Neuronal stem cell (in vitro differentiated cells): Measurements from ENCODE around the gene TGM5.

Experiments used
- DNase-seq: peaks from one replicate; pipeline ENCODE4 v3.0.0-alpha.2; 2013; ENCODE audit warnings: low spot score
- H2AFZ ChIP-seq: one replicate; pipeline ENCODE4 v1.6.1; 2013; ENCODE audit warnings: mild to moderate bottlenecking, low read length, inconsistent platforms
- H2AK5ac ChIP-seq: 2 replicates; pipeline ENCODE4 v1.6.1; 2013; ENCODE audit warnings: low read depth, mild to moderate bottlenecking, inconsistent platforms, low read length, moderate library complexity, mixed read lengths
- H2BK120ac ChIP-seq: 2 replicates; pipeline ENCODE4 v1.6.1; 2013; ENCODE audit warnings: low read depth, mild to moderate bottlenecking, inconsistent platforms, low read length, moderate library complexity, mixed read lengths
- H2BK12ac ChIP-seq: one replicate; pipeline ENCODE4 v1.6.1; 2013; ENCODE audit warnings: low read length, inconsistent platforms
- H2BK15ac ChIP-seq: 2 replicates; pipeline ENCODE4 v1.6.1; 2013; ENCODE audit warnings: mild to moderate bottlenecking, low read length, inconsistent platforms, mixed read lengths
- H2BK5ac ChIP-seq: one replicate; pipeline ENCODE4 v1.6.1; 2013; ENCODE audit warnings: inconsistent platforms, mild to moderate bottlenecking, low read length, moderate library complexity
- H3K14ac ChIP-seq: one replicate; pipeline ENCODE4 v1.6.1; 2013; ENCODE audit warnings: low read length, inconsistent platforms
- H3K18ac ChIP-seq: 2 replicates; pipeline ENCODE4 v1.6.1; 2013; ENCODE audit warnings: low read length, inconsistent platforms
- H3K23ac ChIP-seq: 2 replicates; pipeline ENCODE4 v1.6.1; 2013; ENCODE audit warnings: low read depth, mild to moderate bottlenecking, mixed read lengths, low read length, inconsistent platforms; ENCODE audit not compliant: poor library complexity
- H3K27ac ChIP-seq: replicated peaks from 3 replicates; pipeline ENCODE4 v1.5.1; 2013; ENCODE audit warnings: low read length, inconsistent platforms
- H3K27me3 ChIP-seq, 3 experiments: 2 replicates each; pipeline ENCODE4 v1.6.1; 2013; ENCODE audit warnings: low read length in 3 of 3, mild to moderate bottlenecking in 2 of 3, inconsistent platforms in 1 of 3, low read depth in 1 of 3, mixed read lengths in 1 of 3, moderate library complexity in 1 of 3; ENCODE audit not compliant: control insufficient read depth in 3 of 3, insufficient read depth in 3 of 3
- H3K36me3 ChIP-seq, 2 donors: replicated peaks in 1 of 2; 2 replicates each; pipeline ENCODE4 v1.6.1; 2013; ENCODE audit warnings: low read length in 2 of 2; ENCODE audit not compliant: control insufficient read depth in 2 of 2, insufficient read depth in 2 of 2
- H3K4ac ChIP-seq: 2 replicates; pipeline ENCODE4 v1.6.1; 2013; ENCODE audit warnings: inconsistent platforms, mild to moderate bottlenecking, low read length, moderate library complexity
- H3K4me1 ChIP-seq, 2 donors: 1 replicate in 1 of 2; 2 replicates in 1 of 2; pipeline ENCODE4 v1.6.1; 2013; ENCODE audit warnings: low read length in 2 of 2, low read depth in 1 of 2; ENCODE audit not compliant: control insufficient read depth in 2 of 2, insufficient read depth in 1 of 2
- H3K4me2 ChIP-seq: one replicate; pipeline ENCODE4 v1.6.1; 2013; ENCODE audit warnings: mild to moderate bottlenecking, low read length, inconsistent platforms; ENCODE audit not compliant: insufficient read depth, poor library complexity, severe bottlenecking
- H3K4me3 ChIP-seq, 2 donors: 2 replicates each; pipeline ENCODE4 v1.5.1; 2013; ENCODE audit warnings: low read length in 2 of 2, mild to moderate bottlenecking in 2 of 2, inconsistent platforms in 1 of 2, moderate library complexity in 1 of 2
- H3K79me1 ChIP-seq: one replicate; pipeline ENCODE4 v1.6.1; 2013; ENCODE audit warnings: low read depth, mild to moderate bottlenecking, inconsistent platforms, low read length, moderate library complexity
- H3K9ac ChIP-seq: one replicate; pipeline ENCODE4 v1.6.1; 2013; ENCODE audit warnings: mild to moderate bottlenecking, low read depth, low read length, inconsistent platforms; ENCODE audit not compliant: poor library complexity
- H3K9me3 ChIP-seq, 2 donors: replicated peaks in 1 of 2; 2 replicates each; pipeline versions ENCODE3 to v1.6.1; 2013; ENCODE audit warnings: low read length in 2 of 2, mild to moderate bottlenecking in 2 of 2, inconsistent platforms in 1 of 2, low read depth in 1 of 2, mixed read lengths in 1 of 2, moderate library complexity in 1 of 2; ENCODE audit not compliant: control insufficient read depth in 2 of 2, insufficient read depth in 1 of 2
- H4K8ac ChIP-seq: one replicate; pipeline ENCODE4 v1.6.1; 2013; ENCODE audit warnings: low read depth, mild to moderate bottlenecking, inconsistent platforms, low read length, moderate library complexity
- H4K91ac ChIP-seq: one replicate; pipeline ENCODE4 v1.6.1; 2013; ENCODE audit warnings: low read length, low read depth, mild to moderate bottlenecking, inconsistent platforms; ENCODE audit not compliant: poor library complexity
- WGBS, 2 donors: extraction: QIAGEN DNeasy Blood & Tissue Kit; methylation state at CpG; one replicate each; pipeline ENCODE4 v1.1.7; 2013; ENCODE audit warnings: missing lambda C conversion rate in 2 of 2, mixed read lengths in 1 of 2; ENCODE audit not compliant: insufficient read length in 2 of 2, insufficient replicate concordance in 1 of 2; ENCODE audit errors: extremely low coverage in 2 of 2; 5-methylcytosine and 5-hydroxymethylcytosine counted together

TGM5 gene

DNA sequence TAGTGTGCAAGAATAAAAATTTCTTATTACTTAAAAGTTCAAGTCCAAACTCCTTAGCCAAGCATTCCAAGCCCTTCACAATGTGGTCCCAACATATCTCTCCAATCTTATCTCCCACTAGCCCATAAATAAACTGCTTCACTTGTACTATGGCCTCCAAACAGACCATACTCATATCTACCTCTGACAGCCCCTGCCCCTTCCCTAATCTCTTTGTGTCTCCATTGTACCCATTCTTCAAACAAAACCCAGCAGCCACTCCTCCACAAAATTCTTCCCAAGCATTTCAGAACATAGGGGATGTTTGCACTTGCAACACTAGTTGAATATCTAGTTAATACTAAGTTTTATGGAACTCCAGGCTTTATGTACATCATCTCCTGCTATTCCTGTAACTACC is 33.2 kb upstream of the TGM5 start:
- no peak overlapping the region for H3K9ac ChIP-seq
- no peak overlapping the region for H4K8ac ChIP-seq
- peaks cover 3 to 5% of the 10 kb centered on the region in 2 donors for H3K4me1 ChIP-seq
- no peaks in the 10 kb centered on the region for H3K36me3 ChIP-seq
- no peak for DNase-seq
- H3K27me3 ChIP-seq: peaks cover 0 to 11% (median 0%) of the 10 kb centered on the region in 3 experiments
- no peak overlapping the region for H3K27ac ChIP-seq
- H2BK12ac ChIP-seq: no peak overlapping the region
- H3K14ac ChIP-seq: no peak overlapping the region
- no peaks in the 10 kb centered on the region for H3K9me3 ChIP-seq
- no peak overlapping the region for H2BK15ac ChIP-seq
- H3K79me1 ChIP-seq: no peaks in the 10 kb centered on the region
- no peak overlapping the region for H3K4me2 ChIP-seq
- no peak overlapping the region for H3K18ac ChIP-seq
- H2AFZ ChIP-seq: no peak overlapping the region
- no peak overlapping the region for H2BK5ac ChIP-seq
- H3K4ac ChIP-seq: no peak overlapping the region
- H2AK5ac ChIP-seq: no peak overlapping the region
- H3K23ac ChIP-seq: no peak overlapping the region
- H3K4me3 ChIP-seq: no peak overlapping the region
- no peak overlapping the region for H2BK120ac ChIP-seq
- no peak overlapping the region for H4K91ac ChIP-seq

DNA sequence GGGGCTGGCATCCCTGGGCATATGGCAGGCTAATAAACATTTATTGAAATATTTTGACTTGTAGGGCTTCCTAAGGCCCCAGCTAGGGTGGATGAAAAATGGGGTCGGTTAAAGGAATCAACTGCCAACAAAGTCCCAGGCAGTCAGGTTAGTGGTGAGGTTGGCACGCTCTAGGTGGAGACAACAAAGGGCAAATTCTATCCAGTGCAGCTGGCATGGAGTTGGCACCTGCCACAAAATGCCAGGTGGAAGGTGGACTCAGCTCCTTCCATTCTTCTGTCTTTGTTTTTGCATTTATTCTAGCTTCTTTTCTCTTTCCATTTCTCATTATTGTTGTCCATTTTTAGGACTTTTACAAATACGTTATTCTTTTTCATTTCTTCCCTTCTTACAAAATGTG is 32.7 kb upstream of the TGM5 start:
- H3K79me1 ChIP-seq: no peaks in the 10 kb centered on the region
- no peak overlapping the region for H2BK15ac ChIP-seq
- no peak overlapping the region for H2BK12ac ChIP-seq
- no peaks in the 10 kb centered on the region for H3K36me3 ChIP-seq
- H3K4me3 ChIP-seq: peak overlapping the region in 1 of 2 donors; percentile 59
- no peak overlapping the region for H2BK5ac ChIP-seq
- H3K14ac ChIP-seq: no peak overlapping the region
- H4K91ac ChIP-seq: no peak overlapping the region
- H3K4me2 ChIP-seq: no peak overlapping the region
- no peak overlapping the region for H3K18ac ChIP-seq
- no peak for DNase-seq
- H3K23ac ChIP-seq: no peak overlapping the region
- H2AFZ ChIP-seq: no peak overlapping the region
- H3K9me3 ChIP-seq: no peaks in the 10 kb centered on the region
- H3K4ac ChIP-seq: no peak overlapping the region
- H3K4me1 ChIP-seq: peaks cover 3 to 5% of the 10 kb centered on the region in 2 donors
- WGBS, 2 donors: no CpG with 5 or more reads among the region's 3 CpGs
- H3K27me3 ChIP-seq: peaks cover 0 to 16% (median 0%) of the 10 kb centered on the region in 3 experiments
- H3K27ac ChIP-seq: no peak overlapping the region
- no peak overlapping the region for H4K8ac ChIP-seq
- H2AK5ac ChIP-seq: no peak overlapping the region
- H2BK120ac ChIP-seq: no peak overlapping the region
- H3K9ac ChIP-seq: no peak overlapping the region

DNA sequence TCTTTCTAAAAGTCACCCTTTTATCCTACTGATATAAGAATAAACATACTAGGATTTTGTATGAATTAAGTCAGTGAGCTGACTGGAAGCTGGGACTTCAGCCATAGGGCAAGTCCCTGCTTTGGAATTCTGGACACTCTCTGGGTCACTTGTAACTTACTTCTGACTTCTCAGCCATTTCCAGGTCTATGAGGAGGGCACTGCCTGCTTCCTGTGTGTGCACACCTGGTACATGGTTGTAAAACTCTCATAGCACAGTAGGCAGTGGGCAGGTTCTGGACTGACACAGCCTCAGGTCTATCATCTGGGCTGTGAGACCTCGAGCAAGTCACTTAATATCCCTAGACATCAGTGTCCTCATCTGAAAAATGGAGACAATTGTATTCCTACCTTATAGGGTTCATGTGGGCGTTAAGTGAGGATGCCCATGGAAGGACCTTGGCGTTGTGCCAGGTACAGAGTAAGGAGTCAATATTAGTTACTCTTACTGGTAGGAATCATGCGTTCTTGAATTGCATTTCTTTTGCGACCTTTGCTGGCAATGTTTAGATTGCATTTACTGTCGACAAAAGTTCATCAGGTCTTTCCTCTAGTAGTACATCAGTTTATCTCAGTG is 27.5 kb upstream of the TGM5 start:
- Histone ChIP-seq H3K9me3 (no peaks in the 10 kb centered on the region), H2AFZ (no peak overlapping the region), H2BK15ac (no peak overlapping the region), H2BK12ac (no peak overlapping the region), H3K18ac (no peak overlapping the region), H4K8ac (no peak overlapping the region), H3K27me3 (peaks cover 0 to 37% (median 2%) of the 10 kb centered on the region in 3 experiments), H3K27ac (no peak overlapping the region), H3K4me2 (no peak overlapping the region), H3K4me3 (no peak overlapping the region), H3K23ac (no peak overlapping the region), H2BK5ac (no peak overlapping the region), H3K14ac (no peak overlapping the region), H2BK120ac (no peak overlapping the region), H3K79me1 (no peaks in the 10 kb centered on the region), H3K36me3 (no peaks in the 10 kb centered on the region), H2AK5ac (no peak overlapping the region), H3K9ac (no peak overlapping the region), H3K4me1 (peaks cover 3 to 5% of the 10 kb centered on the region in 2 donors), H4K91ac (no peak overlapping the region), H3K4ac (no peak overlapping the region)
- DNase-seq: no peak
- no CpG with 5 or more reads among the region's 6 CpGs for WGBS, 2 donors

DNA sequence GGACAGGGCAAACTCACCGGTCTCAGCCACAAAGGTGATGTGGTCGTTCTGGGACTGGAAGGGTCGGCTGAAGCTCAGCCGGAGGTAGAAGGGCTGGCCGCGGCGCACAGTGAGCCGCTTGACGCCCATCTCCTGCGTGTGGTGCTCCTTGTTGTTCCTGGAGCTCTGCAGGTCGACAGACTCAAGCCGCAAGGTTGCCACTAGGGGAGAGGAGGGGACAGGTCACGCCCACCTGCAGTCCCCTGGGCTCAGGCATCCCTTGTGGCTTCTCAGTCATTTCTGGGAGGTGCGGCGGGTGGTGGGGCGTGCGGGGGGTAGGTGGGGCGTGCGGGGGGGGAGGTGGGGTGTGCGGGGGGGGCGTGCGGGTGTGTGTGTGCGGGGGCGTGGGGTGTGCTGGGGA is 26.7 kb upstream of the TGM5 start:
- no peak for DNase-seq

More for the DNA sequence above, 26.7 kb upstream of the TGM5 start:
- Histone ChIP-seq H3K4ac (no peak overlapping the region), H3K4me3 (no peak overlapping the region), H3K9ac (peak overlapping the region; percentile 24), H2BK5ac (no peak overlapping the region), H3K4me2 (no peak overlapping the region), H4K8ac (no peak overlapping the region), H3K27ac (no peak overlapping the region), H2BK12ac (no peak overlapping the region), H3K23ac (no peak overlapping the region), H3K14ac (no peak overlapping the region), H3K9me3 (no peaks in the 10 kb centered on the region), H3K36me3 (no peaks in the 10 kb centered on the region), H3K18ac (peak overlapping the region; percentile 68), H2AK5ac (no peak overlapping the region), H2AFZ (peak overlapping the region; percentile 53), H2BK15ac (no peak overlapping the region), H2BK120ac (no peak overlapping the region), H3K4me1 (peaks cover 3 to 5% of the 10 kb centered on the region in 2 donors), H4K91ac (no peak overlapping the region), H3K79me1 (no peaks in the 10 kb centered on the region), H3K27me3 (peaks cover 0 to 37% (median 2%) of the 10 kb centered on the region in 3 experiments)
- WGBS, 2 donors: no CpG with 5 or more reads among the region's 24 CpGs
